GM18526 (cell line): Measurements from ENCODE around the gene TOP2A.

ENCODE experiments used
- POLR2A ChIP-seq: IDR thresholded peaks from 3 replicates; pipeline ENCODE4 v1.6.1; 2011; ENCODE audit not compliant: insufficient read length; ENCODE audit errors: extremely low read depth

The TOP2A gene

DNA sequence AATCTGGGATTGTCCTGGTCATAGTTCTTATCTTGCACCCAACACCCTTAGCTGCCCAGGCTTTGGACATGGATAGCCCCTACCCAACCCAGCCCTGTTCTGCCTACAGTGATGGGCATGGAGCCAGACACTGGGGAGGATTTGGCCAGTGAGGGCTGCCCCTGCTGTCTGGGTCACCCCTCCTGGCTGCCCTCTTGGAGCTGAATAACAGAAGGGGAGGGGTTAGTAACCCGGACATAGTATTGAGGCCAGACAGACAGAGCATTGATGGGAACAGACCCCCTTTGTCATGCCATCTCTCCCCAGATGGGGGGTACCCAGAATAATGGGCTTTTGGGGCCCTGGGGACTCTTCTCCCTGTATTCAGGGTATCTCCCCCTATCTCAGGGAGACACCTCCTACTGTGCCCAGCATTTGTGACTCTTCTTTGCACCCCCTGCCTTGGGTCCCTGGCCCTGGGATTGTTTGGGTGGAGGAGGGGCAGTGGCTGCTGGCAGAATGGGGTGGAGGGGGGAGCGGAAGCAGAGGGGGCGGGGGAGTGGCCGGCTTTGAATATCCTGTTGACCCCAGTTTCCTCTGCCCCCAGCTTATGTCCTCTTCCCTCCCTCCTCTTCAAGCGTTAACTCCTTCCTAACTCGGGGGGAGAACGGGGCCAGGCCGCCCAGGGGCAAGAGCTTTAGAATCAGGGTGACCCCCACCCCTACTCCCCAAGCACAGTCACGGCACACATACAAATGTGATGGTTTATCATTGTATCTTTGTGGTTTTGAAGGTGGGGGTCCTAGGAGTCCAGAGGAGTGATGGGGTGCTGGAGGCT, 70.2 kb downstream of the TOP2A start:
- no peak for TF ChIP-seq POLR2A

DNA sequence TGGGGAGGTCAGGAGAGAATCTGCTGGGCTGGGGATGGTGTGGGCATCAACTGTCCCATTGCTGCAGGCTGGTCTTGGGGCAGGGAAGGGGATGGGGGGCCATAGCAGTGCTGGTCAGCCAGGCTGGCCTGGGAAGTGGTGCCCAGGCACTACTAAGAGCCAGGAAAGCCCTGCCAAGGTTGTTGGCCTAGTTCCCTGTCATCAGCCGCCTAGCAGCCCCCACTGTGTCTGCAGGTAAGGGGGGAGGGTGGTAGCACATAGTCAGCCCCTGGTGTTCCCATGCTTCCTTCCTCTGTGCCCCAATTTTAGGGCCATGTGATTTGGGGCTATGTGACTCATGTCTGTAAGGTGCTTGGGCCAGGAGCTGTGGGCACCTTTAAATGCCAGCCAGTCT, 70.9 kb downstream of the TOP2A start:
- TF ChIP-seq POLR2A: no peak

DNA sequence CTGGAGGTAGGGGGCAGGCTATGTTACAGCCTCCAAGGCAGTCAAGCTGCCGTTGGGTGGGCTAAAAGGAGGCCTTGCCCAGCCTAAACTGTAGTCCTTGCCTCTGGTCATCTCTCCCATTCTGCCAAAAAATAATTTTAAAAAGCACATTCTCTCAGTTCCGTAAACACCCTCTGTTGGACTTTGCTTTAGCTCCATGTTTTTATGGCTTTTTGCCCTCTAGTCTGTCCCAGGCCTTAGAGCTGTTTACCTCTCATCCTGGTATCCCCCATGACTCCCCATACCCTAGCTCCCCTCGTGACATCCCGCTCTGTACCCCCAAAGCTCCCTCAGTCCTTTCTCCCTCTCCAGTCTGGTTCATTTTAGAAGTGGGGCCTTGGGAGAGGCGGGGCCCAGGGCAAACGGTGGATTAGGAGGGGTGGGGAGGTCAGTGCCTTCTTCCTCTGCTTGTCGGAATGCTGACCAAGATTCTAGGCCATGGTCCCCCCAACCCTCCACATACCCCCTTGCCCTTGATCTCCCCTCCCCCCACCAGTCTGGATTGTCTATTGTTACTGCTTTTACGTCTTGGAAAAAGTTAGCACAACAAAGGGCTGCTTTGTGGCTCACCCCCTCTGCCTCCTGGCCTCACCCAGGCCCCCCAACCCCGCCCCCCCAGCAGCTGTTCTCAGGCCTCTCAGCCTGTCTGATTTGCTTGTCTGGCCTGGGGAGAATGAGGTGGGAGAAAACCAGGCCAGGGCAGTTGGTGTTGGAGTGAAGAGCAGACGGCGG, 71.5 kb downstream of the TOP2A start:
- no peak for TF ChIP-seq POLR2A

DNA sequence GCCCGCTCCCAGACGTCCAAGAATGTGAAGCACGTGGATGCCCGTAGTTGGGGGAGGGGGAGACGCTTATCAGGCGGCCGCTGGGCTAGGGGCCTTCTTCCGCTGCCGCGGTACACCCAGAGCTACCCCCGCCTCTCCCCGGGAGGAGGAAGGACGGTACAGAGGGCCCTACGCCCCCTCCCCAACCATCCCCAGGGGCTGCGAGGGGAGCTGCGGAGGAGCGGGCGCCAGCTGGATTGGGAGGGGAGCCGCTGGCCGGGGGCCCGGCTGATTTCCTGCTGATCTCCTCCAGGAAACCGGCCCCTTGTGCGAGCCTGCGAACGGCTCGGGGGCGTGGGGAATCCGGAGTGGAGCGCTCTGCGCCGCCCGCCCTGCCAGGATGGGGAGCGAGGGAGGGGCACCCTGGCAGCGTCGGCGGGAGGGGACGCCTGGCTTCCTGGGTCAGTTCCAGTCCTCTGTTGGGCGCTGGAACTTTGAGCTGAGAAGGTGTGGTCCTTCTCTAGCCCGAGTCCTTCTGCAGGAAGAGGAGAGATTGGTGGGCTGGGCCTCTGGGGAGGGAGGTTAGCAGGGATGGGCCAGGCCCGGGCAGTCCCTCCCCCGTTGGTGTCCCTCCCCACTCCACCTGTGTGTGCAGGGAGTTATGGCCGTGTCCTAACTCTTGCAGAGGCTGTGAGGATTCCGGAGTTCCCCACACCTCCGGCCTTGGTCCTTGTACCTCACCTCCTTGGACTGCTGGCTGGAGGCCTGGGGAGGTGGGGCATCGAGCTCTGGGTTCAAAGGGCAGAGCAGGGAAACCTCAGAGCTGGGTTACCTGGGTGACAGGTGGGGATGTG, 72.3 kb downstream of the TOP2A start:
- no peak for TF ChIP-seq POLR2A

DNA sequence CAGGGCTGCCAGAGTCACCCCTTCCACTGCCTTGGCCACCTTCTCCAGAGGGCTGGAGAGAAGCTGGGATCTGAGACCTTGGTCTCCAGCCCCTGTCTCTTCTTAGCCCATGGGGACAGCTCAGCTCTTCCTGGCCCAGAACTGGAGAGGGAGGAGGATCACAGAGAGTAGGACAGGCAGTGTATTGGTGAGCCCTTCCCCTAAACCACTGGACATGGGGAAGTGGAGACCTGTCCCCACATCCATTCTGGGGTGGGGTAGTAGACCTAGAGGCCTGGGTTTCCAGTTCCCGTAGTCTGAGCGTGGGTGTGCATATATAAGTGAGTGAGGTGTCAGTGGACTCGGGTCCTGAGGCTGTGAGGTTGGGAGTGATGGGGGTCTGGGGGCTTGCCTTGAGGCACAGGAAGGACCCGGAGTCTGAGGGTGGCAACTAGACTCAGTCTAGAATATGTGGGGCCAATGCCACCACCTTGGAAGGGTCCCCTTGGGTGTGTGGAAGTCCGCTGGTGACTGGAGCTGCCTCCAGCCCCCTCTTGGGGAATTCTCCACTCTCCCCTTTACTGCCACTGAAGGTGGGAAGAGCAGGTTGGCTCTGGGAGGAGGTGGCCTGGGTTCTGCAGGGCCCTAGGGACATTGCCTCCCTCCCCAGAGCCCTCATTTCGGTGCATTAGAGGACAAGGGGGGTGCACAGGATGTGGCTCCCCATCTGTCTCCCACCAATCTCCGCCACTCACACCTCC, 73.1 kb downstream of the TOP2A start:
- TF ChIP-seq POLR2A: no peak

DNA sequence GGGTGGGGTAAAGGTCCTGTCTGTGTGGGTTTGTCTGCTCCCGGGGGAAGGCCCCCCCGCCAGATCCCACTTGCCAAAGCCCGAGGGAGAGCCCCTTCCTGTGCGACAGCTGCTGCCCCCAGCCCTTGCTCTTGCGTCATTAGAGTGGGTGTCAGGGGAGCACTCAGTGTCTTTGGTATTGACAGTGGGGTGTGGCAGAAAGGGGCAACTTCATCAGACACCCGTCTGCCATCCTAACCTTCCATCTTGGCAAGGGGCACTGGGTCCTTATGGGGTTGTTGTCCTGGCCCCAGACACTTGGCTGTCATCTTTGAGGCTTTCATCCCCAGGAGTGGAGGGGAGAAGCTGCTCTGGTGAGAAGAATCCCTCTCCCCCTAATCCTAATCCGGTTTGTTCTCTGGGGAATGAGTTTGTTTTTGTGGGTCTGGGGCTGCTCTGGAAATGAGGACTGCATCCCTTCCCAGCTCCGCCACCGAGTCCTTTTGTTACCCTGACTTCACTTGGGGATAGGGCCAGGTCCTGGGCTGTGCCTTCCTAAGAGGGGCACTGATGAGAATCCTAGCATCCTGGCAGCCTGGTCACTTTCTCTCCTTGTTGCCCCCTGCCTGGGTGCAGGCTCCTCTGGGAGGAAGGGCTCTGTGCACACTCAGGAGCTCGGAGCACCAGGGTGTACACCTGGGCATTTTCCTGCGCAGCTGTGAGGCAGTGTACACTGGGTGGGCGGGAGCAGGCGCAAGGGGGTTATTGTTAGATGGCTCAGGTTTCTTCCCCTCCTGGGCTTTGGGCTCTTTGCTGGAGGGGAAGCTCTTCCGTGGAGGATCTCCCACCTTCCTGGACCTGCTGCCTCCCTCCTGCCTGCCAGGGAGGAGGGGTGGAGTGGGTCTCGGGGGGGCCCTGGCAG, 74.2 kb downstream of the TOP2A start:
- no peak for TF ChIP-seq POLR2A

DNA sequence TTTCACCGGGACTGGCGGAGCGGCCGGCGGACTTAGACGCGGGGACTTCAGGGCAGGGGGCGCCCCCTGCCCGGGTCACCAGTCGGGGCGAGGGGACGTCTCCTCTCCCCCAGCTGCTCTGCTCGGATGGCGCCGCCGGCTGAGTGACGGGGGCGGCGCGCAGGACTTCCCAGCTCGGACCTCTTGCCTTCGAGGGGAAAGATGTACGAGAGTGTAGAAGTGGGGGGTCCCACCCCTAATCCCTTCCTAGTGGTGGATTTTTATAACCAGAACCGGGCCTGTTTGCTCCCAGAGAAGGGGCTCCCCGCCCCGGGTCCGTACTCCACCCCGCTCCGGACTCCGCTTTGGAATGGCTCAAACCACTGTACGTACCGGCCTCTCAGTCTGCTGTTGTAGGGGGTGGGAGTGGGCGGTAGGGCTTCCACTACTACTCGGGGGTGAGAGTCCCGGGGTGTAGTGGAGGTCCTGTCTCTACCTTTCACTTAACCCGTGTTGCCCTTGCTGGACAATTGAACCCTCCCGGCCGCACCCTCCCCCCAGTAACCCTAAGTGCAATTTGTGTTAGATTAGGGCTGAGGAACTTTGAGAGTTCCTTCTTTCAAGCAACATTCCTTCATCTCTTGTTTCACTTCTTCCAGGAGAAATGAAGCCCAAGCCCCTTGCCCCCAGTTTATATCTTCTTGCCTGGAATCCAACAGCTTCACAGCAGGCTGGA, 75.0 kb downstream of the TOP2A start:
- TF ChIP-seq POLR2A: no peak

DNA sequence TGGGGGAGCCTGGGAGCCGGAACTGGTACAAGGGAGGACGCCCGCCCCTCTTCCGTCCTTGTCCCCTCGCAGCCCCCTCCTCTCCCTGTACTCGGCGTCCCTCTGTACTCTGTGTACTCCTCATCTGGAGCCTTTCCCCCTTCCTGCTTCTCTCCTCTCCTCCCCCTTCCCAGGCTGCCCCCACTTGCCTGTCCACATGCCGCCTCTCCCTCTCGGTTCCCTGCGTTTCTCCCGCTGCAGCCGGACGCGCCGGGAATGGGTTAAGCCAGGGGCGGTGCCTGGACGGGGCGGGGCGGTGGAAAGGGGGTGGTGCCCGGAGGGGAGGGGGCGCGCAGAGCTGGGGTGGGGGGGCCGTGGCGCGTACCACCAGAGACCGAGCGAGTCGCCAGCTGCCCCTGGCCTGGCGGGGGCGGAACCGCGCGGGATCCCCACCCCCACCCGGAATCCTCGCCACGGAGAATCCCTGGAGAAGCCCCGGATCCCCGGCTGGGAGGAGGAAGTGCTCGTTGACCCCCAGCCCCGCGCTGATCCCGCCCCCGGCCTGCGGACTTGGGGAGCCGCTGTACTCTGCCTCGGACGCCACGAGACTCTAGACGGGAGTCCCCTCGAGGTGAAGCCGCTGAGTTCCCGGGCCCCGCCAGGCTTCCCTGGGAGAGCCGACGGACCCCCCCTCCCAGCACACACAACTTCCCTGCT, 75.7 kb downstream of the TOP2A start:
- no peak for TF ChIP-seq POLR2A

DNA sequence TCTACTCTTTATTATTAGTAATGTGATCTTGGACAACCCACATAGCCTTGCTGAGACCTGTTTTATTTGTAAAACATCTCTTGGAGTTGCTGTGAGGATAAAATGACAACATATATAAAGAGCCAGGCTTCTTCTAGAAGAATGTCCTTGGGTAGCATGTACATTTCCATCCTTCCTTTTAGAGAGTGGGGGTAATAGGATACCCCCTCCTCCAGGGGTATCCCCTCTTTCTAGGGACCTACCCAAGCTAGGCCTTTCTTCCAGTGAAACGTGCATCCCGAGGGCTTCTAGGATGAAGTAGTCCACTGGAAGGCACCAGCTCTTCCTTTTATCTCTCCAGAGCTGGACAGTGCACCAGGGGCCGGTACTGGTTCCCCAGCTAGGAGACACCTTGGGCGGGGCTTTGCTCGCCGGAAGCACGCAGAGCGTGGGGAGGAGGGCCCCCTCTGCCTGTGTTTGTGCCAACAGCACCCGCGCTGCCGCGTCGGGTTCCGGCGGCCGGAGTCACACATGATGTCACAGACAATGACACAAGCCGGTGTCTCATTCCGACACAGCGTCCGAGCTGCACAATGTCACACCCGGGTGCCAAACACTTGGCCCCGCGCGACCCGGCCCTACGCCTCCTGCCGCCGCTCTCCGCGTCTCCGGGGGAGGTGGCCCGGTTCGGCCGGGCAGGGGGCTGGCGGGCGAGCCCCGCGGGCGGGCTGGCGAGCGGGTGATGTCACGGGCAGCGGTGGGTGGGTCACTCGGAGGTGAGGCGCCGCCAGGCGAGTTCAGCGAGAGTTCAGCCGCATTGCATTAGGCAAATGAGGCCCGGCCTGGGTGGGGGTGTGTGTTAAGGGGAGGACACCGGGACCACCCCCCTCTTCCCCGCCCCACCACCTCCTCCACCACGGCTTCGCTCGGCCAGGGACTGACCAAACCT, 76.6 kb downstream of the TOP2A start:
- TF ChIP-seq POLR2A: no peak

DNA sequence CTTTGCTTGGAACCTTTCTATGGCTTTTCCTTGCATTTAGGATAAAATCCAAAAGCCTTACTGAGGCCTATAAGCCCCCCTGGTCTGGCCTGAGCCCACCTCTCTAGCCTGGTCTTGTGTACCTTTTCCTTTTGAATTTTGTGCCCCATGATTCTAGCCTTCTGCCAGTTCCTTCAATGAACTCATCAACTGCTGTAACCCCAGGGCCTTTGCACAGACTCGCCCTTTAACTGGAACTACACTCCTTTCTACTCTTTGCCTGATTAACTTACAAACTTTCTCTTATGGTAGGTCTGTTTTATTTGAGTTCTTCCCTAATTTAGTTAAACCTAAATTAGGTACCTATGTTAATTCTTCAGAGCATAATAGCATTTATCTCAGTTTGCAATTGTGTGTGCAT, 77.4 kb downstream of the TOP2A start:
- TF ChIP-seq POLR2A: no peak

DNA sequence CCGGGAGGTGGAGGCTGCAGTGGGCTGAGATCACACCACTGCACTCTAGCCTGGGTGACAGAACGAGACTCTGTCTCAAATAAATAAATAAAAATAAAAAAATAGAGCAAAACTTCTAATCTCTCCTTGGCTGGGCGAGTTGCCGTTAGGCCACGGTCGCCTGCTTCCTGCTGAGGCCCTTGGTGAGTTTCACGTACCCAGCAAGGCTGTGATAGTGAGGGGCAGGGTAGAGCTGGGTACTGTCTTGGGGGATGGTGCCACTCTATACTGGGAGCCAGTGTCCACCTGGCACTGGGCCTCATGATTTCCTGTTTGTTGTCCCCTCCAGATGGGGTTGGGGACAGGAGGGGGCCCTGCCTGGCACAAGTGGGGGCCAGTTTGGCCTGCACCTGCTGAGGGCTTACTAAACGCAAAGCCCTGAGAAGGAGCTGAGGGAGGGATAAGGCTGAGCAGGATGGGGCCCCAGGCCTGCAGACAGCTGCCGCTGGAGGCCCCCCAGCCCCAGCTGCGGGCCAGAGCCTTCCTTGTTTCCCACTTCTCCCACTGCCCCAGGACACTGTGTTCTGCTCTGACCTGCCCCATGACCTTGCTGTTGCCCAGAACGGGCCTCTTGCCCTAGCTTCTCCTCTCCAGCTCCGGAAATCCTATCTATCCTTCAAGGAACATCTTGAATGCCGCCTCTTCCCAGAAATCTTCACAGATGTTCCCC, 78.6 kb downstream of the TOP2A start:
- TF ChIP-seq POLR2A: no peak
